Measurements from ENCODE around the gene LRRC10B.

Gene LRRC10B

DNA sequence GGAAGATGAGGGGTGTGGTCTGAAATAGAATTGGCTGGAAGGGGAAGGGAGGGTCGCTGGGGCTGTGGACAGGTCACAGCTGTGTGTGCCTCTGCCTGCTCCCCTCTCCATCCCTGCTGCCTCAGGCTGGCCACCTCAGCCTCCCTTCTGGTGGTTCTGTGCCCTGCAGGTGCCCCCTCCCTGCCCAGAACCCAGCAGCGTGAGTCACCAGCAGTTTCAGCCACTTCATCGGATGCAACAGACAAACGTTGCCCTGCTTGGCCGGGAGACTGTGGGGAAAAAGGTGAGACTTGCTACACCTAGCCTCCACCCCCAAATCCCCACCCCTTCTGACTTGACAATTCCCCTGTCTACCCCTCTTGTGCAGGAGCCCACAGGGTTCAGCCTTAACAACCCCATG lies 21.8 kb upstream of the LRRC10B start:
- no peak for DNase-seq (ENCODE audit: low read depth)

DNA sequence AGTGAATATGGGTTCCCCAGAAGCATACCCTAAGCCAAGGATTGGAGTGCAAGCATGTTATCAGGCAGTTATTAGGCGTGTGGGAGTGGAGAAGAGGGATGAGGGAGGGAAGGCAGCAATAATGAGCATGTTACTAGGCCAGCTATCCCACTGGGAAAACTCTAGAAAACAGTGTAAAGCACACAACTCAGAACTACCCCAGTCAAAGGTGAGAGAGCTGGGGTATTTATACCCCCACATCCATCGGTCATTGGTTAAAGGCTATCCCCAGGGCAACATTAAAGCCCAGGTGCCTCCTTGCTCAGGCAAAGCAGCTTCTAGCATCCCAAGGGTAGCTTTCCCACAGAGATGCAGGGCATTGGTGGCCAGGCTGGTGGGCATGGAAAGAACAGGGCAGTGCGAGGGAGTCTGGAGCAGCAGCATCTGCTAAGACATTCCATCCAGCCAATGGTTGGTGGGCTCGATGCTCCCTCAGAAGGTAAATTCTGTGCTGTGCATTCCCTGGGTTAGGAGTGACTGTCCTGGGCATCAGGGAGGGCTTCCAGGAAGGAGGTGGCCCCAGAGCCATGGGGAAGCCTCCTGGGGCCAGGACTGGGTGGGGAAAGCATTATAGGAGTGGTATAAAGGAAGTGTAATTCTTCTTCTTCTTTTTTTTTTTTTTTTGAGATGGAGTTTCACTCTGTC lies 21.1 kb upstream of the LRRC10B start:
- no peak for DNase-seq (ENCODE audit: low read depth)

DNA sequence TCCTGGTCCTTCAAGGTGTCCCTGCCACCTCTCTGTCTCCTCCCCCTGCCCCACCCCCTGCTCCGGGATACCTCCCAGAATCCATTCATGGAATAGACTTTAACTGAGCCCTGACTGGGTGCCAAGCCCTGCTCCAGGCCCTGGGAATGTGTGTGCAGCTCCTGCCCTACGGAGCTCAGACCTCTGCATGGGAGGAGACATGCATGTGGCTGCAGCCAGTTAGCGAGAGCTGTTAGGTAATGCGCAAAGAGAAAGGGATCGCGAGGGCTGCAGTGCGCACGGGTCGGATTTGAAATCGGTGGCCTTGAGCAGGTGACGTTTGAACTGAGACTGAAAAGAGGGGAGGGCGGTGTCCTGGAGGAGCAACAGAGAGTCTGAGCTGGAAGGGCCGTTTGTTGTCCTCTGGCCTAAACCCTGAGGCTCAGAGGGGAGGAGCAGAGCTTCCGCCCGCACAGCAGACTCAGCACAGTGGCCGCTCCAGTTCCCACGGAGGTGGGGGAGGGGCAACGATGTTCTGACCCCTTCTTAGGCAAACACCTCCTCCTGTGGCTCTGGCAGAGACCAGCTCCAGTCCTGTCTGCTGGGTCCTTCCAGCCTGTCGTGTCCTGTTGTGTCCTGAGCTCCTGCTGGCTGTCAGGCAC lies 19.8 kb upstream of the LRRC10B start:
- DNase-seq (ENCODE audit: low read depth) = no peak

DNA sequence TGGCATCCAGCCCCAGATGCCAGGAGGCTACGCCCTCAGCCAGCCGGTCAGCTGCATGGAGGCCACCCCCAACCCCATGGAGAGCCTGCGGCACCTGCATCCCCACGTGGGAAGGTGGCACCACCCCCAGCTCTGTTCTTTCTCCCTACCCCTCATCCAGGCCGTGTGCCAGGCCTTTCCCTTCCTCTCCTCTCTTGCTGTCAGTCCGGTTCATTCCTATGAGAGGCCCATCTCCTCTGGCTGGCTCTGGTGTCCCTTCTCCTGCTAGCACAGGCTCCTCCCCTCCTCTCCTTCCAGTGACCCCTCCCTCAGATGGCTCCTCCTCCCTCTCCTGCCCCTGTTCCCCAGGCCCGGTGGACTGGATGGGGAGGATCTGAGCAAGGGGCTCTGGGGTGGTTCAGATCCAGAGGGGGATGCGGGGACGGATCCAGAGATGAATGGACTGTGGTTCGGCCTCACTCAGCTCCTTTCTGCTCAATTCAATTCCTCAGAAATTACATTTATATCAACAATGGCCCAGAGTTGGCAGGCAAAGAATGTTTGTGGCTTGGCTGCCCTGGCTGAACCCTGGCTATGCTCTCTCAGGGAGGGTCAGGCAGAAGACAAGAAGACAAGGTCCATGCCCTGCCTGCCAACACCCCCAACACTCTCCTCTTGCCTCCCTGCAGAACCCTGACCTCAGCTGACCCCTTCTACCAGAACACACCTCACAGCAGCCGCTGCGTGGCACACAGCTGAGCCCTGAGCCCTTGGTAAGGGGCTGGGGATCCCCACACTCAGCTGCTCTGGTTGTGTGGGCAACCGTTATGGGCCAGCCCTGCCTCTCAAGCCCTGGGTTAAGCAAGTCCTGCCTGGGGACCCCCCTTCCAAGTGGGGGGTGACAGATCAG lies 18.5 kb upstream of the LRRC10B start:
- no peak for DNase-seq (ENCODE audit: low read depth)

DNA sequence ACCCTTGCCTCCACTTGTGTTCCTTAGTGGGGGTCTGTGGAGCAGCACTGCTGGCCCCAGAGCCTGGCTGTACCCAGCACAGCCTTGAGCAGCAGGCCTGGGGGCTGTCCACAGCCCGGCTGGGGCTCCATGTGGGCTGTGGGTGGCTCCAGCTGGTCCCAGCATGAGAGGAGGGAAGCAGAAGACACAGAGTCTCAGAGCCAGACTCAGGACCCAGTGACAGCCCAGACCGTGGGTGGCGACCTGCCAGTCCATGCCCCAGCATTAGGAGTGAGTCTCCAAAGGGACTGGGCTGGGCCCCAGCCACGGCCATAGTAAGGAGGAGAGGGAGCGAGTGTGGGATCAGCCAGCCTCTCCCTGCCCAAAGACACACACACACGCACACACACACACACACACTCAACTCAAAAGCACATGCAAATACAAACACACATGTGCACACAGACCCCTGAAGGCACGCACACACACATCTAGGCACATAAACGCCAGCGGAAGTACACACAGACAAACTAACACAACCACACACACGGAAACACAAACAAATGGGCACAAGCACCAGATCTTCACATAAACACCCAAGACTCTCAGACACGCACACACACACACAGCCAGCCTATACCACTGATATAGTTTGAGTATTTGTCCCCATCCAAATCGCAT lies 16.7 kb upstream of the LRRC10B start:
- no peak for DNase-seq (ENCODE audit: low read depth)

DNA sequence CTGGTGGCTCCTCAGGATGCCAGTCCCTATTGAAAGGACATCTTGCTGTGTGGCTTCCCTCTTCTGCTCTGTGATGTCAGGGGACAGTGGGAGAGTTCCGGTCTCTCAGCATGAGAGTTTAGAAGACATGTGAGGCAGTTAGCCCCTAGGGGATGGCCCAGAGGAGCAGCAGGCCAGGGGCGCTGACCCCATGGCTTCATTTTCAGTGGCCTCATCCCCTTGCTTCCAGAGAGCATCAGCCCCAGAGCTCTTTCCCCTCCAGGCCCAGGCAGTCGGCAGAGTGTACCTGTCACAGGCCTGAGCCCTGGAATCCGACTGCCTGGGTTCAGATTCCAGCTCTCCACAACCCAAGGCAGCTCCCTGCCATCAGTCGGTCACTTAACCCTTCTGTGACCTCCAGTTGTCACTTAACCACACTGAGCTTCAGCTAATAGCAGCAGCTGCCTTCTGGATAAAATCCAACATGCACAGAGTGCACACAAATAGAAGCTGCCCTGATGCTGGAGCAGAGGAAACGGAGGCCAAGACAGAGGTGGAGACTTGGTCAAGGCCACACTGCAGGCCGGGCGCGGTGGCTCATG lies 14.1 kb upstream of the LRRC10B start:
- DNase-seq (ENCODE audit: low read depth) = no peak

DNA sequence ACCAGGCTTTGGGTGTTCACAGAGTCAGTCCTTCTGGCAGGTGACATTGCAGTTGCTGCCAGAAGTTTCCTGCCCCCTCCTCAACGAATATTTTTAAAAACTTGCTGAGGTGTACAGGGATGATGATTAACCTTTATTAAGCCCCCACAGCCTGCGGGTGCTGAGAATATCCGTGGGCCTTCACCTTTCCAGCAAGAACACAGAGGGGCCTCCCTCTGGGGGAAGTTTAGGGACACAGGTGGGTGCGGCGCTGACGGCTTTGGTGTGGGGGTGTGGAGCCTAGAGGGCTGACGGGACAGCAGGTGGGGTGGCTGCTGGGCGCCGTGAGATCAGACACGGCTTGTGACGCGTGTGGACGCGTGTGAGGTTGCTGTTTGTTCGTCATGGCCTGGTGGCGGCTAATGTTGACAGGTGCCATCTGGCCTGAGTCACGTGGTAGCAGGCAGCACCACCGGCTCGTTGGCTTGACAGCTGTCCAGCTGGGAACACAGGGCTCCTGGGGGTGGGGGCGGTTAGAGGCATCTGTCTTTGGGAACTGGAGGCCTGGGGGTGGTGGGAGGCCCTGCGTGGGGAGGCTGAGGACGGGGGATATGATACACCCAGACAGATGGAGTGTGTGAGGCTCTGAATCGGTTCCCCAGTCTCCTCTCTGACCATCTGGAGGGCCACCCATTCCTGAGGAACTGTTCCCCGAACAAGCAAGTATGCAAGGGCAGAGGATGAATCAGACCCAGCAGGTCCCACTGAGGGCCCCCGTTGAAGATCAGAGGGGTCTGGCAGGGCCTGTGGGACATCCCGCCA lies 12.5 kb upstream of the LRRC10B start:
- DNase-seq (ENCODE audit: low read depth) = no peak

DNA sequence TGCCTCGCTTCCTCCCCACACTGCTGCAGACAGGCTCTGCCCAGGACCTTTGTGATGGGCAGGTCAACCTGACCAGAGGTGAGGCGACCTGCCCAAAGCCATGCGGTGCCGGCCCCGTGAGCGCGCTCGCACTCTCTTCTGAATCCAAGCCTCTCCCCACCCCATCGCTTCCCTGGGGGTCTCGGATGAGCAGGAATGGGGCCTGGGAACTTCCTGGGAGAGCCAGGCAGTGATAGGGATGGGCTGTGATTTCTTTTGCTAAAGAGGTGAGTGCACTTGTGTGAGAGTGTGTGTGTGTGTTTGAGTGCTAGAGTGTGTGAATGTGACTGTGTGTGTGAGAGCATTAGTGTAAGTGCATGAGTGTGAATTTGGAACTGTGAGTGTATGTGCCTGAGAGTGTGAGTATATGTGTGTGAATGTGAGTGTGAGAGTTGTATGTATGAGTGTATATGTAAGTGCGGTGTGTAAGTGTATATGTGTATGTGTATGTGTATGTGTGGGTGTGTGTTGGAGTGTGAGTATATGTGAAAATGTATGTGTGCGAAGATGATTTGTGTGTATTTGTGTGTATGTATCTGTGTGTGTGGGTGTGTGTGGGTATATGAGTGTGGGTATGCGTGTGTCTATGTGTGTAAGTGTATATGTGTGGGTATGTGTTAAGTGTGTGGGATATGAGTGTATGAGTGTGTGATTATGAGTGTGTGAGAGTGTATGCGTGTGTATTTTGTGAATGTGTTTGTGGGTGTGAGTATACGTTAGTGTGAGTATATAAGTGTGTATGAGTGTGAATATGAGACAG lies 11.7 kb upstream of the LRRC10B start:
- no peak for DNase-seq (ENCODE audit: low read depth)

DNA sequence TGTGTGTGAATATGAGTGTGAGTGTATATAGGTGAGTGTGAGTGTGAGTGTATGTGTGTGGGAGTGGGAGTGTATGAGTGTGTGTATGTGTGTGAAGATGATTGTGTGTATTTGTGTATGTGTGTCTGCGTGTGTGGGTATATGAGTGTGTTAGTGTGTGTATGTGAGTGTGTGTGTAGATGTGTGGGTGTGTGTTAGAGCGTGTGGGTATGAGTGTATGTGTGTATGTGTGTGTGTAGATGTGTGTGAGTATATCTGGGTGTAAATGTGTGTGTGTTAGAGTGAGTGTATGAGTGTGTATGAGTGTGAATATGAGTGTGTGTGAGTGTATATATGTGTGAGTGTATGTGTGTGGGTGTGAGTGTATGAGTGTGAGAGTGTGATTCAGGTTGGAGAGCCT lies 11.1 kb upstream of the LRRC10B start:
- no peak for DNase-seq (ENCODE audit: low read depth)

DNA sequence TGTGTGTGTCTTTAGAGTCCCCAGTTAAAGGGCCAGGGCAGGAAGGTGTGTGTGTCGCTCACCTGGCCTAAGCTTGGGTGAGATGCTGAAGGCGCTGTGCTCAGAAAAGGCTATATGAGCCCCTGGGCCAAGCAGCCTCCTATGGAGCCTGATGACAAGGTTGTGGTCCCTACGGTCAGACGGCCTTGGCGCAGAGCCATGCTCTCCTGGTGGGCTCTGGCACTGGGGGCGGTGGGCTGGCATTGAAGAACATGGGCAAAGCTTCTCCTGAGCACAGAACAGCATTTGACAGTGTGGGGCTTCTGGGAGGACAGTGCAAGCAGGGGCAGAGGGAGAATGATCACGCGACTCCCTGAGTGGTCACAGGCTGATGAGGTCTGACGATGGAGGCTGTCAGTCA lies 10.7 kb upstream of the LRRC10B start:
- DNase-seq (ENCODE audit: low read depth) = no peak

DNA sequence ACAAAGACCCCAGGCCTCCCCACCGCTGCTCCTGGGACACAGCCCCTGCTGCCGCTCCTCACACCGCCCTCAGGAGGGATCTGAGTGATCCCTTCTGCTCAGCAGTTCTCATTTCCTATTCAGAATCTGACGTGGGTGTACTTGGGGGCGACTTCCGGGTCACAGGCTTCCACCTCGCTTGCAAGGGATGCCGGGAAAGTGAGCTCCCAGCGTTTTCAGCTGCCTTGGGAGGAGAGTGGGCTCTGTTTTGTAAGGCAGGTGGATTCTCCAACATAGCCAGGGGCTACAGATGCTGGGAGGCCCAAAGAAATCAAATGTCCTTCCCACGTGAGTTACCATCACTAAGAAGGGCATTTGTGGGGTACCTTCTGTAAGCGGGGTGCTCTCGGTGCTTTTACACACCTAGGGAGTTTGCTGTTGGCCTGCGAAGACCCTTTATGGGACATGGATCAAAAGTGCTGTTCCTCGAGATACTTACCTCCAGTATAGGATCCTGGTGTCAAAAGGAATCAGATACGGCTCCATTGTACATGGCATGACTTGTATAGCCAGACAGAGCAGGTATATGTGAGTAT lies 9.7 kb upstream of the LRRC10B start:
- no peak for DNase-seq (ENCODE audit: low read depth)

DNA sequence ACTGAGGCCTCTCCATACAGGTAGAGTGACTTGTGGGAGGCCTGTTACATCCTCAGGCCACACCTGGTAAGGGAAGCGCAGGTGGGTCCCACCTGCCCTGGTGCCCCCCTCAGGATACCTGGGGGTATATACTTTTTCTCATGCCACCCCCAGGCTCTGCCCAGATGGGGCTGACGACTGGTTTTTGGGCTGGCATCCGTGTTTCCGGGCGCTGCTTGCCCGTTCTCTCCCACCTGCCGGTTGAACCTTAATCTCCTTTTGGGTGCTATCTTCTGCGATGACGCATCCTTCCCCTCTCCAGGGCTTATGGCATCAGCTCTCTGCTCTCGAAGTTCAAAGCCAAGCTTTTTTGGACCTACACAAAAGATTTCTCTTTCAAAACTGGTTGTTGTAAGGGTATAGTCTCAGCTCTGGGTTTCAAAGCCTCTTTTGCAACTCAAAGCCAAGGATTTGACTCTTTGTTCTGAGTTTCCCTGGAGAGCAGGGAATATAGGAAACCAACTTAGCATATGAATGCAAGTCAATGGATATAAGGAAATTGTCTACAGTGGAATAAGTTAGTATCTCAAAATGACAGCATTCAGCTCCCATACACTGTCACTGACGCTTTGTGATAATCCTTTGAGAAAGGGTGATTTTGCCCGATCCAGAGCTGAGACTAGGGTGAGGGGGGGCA lies 8.6 kb upstream of the LRRC10B start:
- DNase-seq (ENCODE audit: low read depth) = no peak

DNA sequence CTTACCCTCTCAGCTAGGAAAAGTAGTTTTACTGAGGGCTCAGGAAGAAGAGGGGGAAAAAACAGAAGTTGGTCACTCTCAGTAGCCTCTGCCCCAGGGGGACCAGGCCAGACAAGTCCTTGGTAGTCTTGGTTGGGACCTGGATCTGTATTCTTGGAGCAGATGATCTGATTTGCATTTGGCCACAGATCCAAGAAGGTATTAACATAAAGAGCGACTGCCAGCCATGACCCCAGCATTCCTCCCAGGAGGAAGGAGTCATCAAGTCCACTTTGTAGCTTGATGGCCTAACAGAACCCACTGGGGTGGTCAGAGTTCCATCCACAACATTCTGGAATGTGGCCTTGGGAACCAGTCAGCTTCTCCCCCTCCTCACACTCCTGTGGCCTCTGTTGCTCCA lies 6.0 kb upstream of the LRRC10B start:
- no peak for DNase-seq (ENCODE audit: low read depth)

DNA sequence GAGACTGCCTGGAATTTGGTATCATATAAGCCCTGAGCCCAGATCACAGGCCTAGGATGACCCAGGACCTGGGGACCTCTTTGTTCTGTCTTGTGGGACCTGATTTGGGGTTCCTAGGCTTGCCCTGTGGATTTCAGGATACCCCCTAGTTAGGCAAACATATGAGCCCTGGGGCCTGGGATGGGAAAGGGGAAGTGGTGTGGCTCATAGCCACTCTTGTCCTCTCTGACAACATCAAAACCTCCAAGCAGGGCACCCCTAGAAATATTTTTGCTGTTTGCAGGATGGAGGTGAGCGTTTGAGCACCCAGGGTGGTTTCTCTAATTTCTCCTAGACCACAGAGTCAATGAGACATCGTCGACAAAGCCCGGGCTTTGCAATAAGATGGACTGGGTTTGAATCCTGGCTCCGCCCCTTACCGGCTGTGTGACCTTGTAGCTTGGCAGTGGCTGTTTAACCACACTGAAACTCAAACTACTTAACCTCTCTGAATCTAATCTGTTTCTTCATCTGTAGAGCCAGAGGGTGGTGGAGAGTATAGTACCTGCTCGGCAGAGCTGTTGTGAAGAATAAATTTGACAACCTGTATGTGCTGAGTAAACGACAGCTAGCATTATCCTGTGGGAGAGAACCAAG lies 5.3 kb upstream of the LRRC10B start:
- no peak for DNase-seq (ENCODE audit: low read depth)

DNA sequence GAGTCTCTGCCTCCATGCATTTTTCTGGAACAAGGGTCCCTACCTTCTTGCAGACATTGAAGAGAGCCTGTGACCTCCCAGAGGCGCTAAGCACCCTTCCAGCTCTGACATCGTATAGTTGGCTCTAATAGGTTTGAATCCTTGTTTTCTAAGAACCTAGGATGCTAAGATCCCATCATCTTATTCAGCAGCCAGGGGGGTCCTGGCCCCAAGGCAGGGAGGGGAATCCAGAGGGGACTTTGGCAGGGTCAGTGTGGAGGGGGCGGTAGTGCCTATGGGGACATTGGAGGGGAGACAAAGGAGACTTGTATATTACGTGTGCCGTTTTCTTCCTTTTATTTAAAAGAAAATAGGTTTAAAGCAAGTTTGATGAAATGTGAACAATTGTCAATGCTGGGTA lies 3.4 kb upstream of the LRRC10B start:
- DNase-seq (ENCODE audit: low read depth) = no peak

DNA sequence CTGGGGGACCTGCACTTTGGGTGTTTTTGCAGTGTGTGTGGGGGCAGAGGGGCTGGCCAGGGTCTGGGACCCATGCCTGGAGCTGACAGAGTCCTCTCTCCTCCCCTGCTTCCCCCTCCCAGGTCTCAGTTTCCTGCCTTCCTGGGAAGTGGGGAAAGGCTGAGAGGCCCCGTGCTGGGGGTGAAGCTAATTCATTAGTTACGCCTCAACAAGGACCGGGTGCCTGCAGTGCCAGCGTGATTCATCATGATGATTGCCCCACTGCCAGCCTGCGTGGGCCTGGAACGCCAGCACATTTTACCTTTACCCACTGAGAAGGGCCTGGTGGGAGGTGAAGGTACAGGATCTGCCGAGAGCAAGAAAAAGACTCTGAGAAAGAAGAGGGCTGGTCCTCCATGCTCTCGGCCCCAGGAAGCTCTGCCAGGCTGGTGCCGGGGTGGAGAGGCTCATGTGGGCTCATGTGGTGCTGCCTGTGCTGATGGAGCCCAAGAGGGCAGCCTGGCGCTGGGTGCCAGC lies 2.9 kb upstream of the LRRC10B start:
- no peak for DNase-seq (ENCODE audit: low read depth)

DNA sequence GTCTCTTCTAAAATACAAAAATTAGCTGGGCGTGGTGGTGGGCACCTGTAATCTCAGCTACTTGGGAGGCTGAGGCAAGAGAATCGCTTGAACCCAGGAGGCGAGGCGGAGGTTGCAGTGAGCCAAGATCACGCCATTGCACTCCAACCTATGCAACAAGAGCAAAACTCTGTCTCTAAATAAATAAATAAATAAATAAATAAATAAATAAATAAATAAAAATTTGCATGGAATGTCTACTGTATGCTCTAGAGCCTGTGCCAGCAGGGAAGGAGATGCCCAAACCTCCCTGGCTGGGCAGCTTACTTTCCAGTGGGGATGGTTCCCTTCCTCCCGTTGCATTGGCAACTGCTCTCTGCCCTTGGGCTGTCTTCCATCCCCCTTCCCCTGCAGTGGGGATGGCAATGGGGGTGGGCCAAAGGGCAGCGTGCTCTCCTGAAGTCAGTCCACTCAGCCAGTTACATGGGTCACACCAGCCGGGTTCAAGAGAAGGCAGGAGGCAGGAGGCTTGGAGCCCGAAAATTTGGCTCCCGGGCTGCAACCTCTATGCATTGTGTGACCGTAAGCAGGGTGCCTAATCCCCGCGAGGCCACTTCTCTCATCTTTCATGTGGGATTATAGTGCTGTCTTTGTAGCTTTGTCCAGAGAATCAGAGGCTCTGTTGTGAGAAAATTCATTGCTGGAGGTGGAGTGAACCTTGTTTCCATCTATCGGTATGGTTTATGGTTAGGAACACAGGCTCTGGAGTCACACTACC lies 1.4 kb upstream of the LRRC10B start:
- DNase-seq (ENCODE audit: low read depth) = no peak

Measured in stimulated activated CD8-positive, alpha-beta memory T cell treated with anti-CD3 and anti-CD28 coated beads, Interleukin-12 subunit alpha, Interleukin-12 subunit beta, amount 100 ng/mL, for 4 hours (primary cell).